Sigmoid colon (tissue), 7 donors: ENCODE measurements around the gene OXCT1. TPM values are rescaled to one million over a fixed set of nuclear protein-coding genes. Genes with fewer than 3 reads are reported as not detected.

Experiments
- DNase-seq: peaks from one replicate; pipeline ENCODE4 v3.0.0-alpha.2; 2019
- H3K27ac ChIP-seq, 4 donors: fragments of 200-600 bp; sonication (generic); one replicate each; pipeline ENCODE4 v1.5.1; 2016 to 2019; ENCODE audit warnings: mild to moderate bottlenecking in 1 of 4
- H3K27me3 ChIP-seq, 3 donors: fragments of 200-600 bp; sonication (generic); one replicate each; pipeline ENCODE4 v1.5.1; 2019; ENCODE audit warnings: mild to moderate bottlenecking in 1 of 3
- H3K36me3 ChIP-seq, 4 donors: fragments of 200-600 bp; sonication (generic); one replicate each; pipeline ENCODE4 v1.5.1; 2016 to 2019
- H3K4me1 ChIP-seq, 4 donors: fragments of 200-600 bp; sonication (generic); one replicate each; pipeline ENCODE4 v1.5.1; 2017 to 2019
- H3K4me3 ChIP-seq, 4 donors: fragments of 200-600 bp; sonication (generic); one replicate each; pipeline ENCODE4 v1.5.1; 2017 to 2019; ENCODE audit warnings: mild to moderate bottlenecking in 2 of 4, moderate library complexity in 1 of 4
- H3K9me3 ChIP-seq, 4 donors: fragments of 200-600 bp in 3 of 4; sonication (generic) in 3 of 4; one replicate each; pipeline versions ENCODE4 v1.5.1 to v1.6.1; 2013 to 2019
- EP300 ChIP-seq, 4 donors: sonication (generic); formaldehyde crosslinking; IDR thresholded peaks; one replicate each; pipeline ENCODE4 v1.6.1; 2017; ENCODE audit warnings: antibody characterized with exemption in 4 of 4
- POLR2A ChIP-seq, 2 donors: fragments of 450-650 bp; IDR thresholded peaks; one replicate each; pipeline ENCODE4 v1.6.1; 2016; ENCODE audit warnings: antibody characterized with exemption in 2 of 2, mild to moderate bottlenecking in 2 of 2, moderate library complexity in 2 of 2
- POLR2AphosphoS5 ChIP-seq, 4 donors: sonication (generic); formaldehyde crosslinking; IDR thresholded peaks; one replicate each; pipeline ENCODE4 v1.6.1; 2017; ENCODE audit warnings: antibody characterized with exemption in 4 of 4
- WGBS, 2 donors: extraction: QIAGEN DNeasy Blood & Tissue Kit; methylation state at CpG; one replicate each; pipeline ENCODE4 v1.1.7; 2013; 5-methylcytosine and 5-hydroxymethylcytosine counted together
- intact Hi-C: fragments of 100-400 bp; cut with DNase I; formaldehyde crosslinking; loops from one replicate; pipeline ENCODE4 v1.15.1; 2023
- polyA plus RNA-seq, 3 donors: library from polyadenylated mRNA; stranded (reverse); fragments of 200-250 nt; gene quantifications; one replicate each; pipeline ENCODE4 v1.2.3, GENCODE V29; 2013
- total RNA-seq, 4 donors: library from RNA; depleted of rRNA; stranded (reverse); fragments of >200 nt; gene quantifications; one replicate each; pipeline ENCODE4 v1.1.0, GENCODE V29; 2016
- TF ChIP-seq, protein P1 (sequence below), 4 experiments: fragments of 450-650 bp in 3 of 4; fragments of 200-600 bp in 1 of 4; IDR thresholded peaks; one replicate each; pipeline ENCODE4 v1.5.1; 2016 to 2019; ENCODE audit warnings: antibody characterized with exemption in 4 of 4, mild to moderate bottlenecking in 3 of 4, moderate library complexity in 2 of 4
- donor health status: healthy with polysubstance abuse.
- donor health status: Bipolar disorder and iron deficiency.
- donor health status: healthy.

OXCT1 gene
- total and polyA plus RNA-seq, 7 donors = 6.6 to 35.0 (median 26.1) TPM

DNA sequence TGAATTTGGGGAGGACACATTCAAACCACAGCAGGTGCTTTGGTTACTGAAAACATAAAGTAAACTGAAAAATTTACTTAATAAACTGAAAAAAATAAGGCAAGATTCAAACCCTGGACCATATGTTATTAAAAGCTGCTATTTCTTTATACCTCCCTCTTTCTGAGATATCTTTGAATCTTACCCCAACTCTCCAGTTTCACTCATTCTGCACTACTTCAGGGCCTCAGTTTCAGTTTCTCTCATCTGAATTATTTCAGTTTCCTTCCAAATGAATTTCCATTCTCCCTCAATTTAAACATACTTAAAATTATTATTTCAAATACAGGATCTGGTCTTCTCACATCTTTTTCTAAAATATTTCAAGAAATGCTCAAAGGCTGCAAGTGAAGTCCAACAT is 4.9 kb upstream of the OXCT1 start:
- TF ChIP-seq POLR2AphosphoS5 (IDR thresholded peaks at IDR 0.05) = no peak
- TF ChIP-seq POLR2A (IDR thresholded peaks at IDR 0.05) = no peak
- TF ChIP-seq EP300 (IDR thresholded peaks at IDR 0.05) = no peak
- TF ChIP-seq, protein P1, sequence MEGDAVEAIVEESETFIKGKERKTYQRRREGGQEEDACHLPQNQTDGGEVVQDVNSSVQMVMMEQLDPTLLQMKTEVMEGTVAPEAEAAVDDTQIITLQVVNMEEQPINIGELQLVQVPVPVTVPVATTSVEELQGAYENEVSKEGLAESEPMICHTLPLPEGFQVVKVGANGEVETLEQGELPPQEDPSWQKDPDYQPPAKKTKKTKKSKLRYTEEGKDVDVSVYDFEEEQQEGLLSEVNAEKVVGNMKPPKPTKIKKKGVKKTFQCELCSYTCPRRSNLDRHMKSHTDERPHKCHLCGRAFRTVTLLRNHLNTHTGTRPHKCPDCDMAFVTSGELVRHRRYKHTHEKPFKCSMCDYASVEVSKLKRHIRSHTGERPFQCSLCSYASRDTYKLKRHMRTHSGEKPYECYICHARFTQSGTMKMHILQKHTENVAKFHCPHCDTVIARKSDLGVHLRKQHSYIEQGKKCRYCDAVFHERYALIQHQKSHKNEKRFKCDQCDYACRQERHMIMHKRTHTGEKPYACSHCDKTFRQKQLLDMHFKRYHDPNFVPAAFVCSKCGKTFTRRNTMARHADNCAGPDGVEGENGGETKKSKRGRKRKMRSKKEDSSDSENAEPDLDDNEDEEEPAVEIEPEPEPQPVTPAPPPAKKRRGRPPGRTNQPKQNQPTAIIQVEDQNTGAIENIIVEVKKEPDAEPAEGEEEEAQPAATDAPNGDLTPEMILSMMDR (IDR thresholded peaks at IDR 0.05) = no peak
- no peaks in the 10 kb centered on the region for H3K36me3 ChIP-seq
- peaks cover 0 to 16% (median 7%) of the 10 kb centered on the region in 4 donors for H3K4me1 ChIP-seq
- no peaks in the 10 kb centered on the region for H3K27me3 ChIP-seq
- H3K4me3 ChIP-seq = no peak overlapping the region
- intact Hi-C loops = no loop called here
- no peaks in the 10 kb centered on the region for H3K9me3 ChIP-seq
- no peak for DNase-seq
- no peak overlapping the region for H3K27ac ChIP-seq

DNA sequence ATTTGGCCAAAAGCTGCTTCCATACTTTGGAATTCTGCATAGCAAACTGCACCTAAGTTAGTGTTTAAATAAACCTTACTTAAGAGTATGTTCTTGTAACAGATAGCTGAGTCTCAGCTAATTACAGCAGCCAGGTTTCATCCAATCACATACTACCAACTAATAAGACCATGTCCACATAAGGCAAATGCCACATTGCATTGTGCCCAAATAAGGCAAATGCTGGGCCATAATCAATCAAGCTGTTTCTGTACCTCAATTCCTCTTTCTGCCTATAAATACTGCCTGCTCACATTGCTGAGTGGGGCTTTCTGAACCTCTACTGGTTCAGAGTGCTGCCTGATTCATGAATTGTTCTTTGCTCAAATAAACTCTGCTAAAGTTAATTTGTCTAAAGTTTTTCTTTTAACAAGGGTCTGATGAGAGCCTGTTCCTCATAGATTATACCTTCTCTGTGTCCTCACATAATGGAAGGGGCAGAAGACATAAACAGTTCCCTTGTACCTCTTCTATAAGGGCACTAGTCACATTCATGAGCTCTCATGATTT is 4.4 kb upstream of the OXCT1 start:
- Histone ChIP-seq H3K36me3 (no peaks in the 10 kb centered on the region), H3K27me3 (no peaks in the 10 kb centered on the region), H3K27ac (no peak overlapping the region), H3K4me3 (no peak overlapping the region), H3K4me1 (peaks cover 0 to 16% (median 8%) of the 10 kb centered on the region in 4 donors), H3K9me3 (no peaks in the 10 kb centered on the region)
- DNase-seq = no peak
- intact Hi-C loops = no loop called here
- TF ChIP-seq POLR2AphosphoS5 (IDR thresholded peaks at IDR 0.05) (no peak), POLR2A (IDR thresholded peaks at IDR 0.05) (no peak), EP300 (IDR thresholded peaks at IDR 0.05) (no peak)
- TF ChIP-seq, protein P1 (IDR thresholded peaks at IDR 0.05) = no peak

DNA sequence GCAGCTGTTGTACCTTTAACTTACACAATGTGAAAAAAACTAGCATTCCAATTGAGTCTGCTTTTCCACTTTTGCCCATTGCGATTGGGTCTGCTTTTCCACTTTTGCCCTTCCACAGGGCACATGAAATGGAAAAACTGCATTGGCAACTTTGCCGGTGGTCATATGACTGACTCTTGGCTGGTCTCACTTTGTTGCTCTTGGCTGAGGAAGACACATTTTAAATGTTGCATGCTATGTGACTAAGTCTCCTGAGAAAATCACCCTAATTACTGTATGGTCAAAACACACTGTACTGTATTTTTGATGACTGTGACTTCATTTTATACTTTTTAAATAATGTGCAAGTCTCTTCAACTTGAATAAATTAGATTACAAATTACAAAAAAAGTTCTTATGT is 1.6 kb upstream of the OXCT1 start:
- Histone ChIP-seq H3K27me3 (no peaks in the 10 kb centered on the region), H3K4me1 (peaks cover 0 to 33% (median 19%) of the 10 kb centered on the region in 4 donors), H3K9me3 (no peaks in the 10 kb centered on the region), H3K4me3 (no peak overlapping the region), H3K36me3 (peaks cover 0 to under 1% (median 0%) of the 10 kb centered on the region in 4 donors), H3K27ac (peak overlapping the region in 2 of 4 donors; percentile 28 to 93)
- DNase-seq = no peak
- TF ChIP-seq POLR2AphosphoS5 (IDR thresholded peaks at IDR 0.05) (peak in 1 of 4 donors; percentile 35), EP300 (IDR thresholded peaks at IDR 0.05) (no peak)
- 85 to 88% methylated on average over 2 of the region's 2 CpGs for WGBS, 2 donors
- intact Hi-C loops = loop anchor here (2.0 kb wide), 1 partner anchor 53 kb away; the partner anchor contains the start of gene FBXO4

DNA sequence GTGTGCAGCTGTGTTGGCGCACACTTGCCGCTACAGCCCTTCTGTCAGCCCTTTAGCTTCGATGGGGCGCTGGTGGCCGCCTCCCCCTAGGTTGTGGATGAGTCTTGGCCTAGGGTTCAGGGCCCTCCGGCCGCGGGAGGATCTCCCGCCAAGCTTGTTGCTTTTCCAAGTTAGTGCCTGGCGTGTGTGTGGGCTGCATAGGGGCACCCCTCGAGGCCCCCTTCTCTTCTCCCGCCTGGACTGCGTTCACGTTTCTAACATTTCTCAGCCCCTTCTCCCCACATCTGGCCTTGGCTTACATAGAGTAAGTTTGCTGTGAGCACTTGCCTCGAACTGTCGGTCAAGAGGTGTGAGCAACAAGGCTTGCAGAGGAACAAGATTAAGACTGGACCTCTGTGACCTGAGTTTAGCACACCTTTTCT is 413 bp upstream of the OXCT1 start:
- TF ChIP-seq EP300 (IDR thresholded peaks at IDR 0.05) = no peak
- TF ChIP-seq, protein P1 (IDR thresholded peaks at IDR 0.05) = peak in 1 of 4 experiments; percentile 18
- DNase-seq = no peak
- peak overlapping the region; percentile 65 to 83 (median 80) for H3K4me3 ChIP-seq
- WGBS, 2 donors = 6 to 10% methylated on average over 16 of the region's 16 CpGs
- H3K36me3 ChIP-seq = peaks cover 0 to 5% (median 0%) of the 10 kb centered on the region in 4 donors
- intact Hi-C loops = loop anchor here (2.0 kb wide), 1 partner anchor 54 kb away; the partner anchor contains the start of gene FBXO4
- peaks cover 0 to 33% (median 20%) of the 10 kb centered on the region in 4 donors for H3K4me1 ChIP-seq
- H3K9me3 ChIP-seq = no peaks in the 10 kb centered on the region
- peak overlapping the region; percentile 93 to 98 (median 94) for H3K27ac ChIP-seq
- no peaks in the 10 kb centered on the region for H3K27me3 ChIP-seq

DNA sequence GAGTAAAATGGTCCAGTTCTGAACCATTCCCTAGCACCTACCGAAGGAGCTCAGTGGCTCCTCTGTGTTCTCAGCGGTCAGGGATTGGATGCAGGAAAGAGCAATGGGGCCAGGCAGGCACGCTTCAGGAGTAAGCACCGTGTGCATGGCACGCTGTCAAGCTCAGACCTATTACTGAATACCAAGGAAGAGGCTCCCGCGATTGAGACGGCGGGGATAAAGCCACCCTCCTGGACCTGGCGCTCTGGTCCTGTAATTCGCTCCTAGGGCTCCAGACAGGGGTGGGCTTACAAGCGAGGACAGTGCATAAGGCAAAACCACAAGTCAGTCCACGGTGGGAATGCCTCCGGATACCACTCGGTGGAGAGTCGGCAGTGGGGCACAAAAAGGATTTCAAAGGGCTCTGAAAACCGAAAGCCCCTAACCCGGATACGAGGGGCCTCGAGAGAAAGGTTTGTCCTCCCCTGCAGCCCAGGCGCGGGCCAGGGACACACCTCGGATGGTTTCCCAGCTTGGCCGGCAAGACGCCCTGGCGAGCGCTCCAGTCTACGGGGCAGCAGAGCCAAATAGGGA is 988 bp downstream of the OXCT1 start:
- peak overlapping the region; percentile 65 to 83 (median 80) for H3K4me3 ChIP-seq
- peaks cover 0 to 5% (median 0%) of the 10 kb centered on the region in 4 donors for H3K36me3 ChIP-seq
- H3K4me1 ChIP-seq = peaks cover 0 to 38% (median 20%) of the 10 kb centered on the region in 4 donors
- H3K27me3 ChIP-seq = no peaks in the 10 kb centered on the region
- H3K9me3 ChIP-seq = no peaks in the 10 kb centered on the region
- no peak for TF ChIP-seq POLR2A (IDR thresholded peaks at IDR 0.05)
- 21 to 26% methylated on average over 28 of the region's 28 CpGs for WGBS, 2 donors
- peak overlapping the region; percentile 93 to 98 (median 94) for H3K27ac ChIP-seq
- intact Hi-C loops = loop anchor here (1.0 kb wide), 1 partner anchor 35 kb away; the partner anchor contains the start of gene RIMOC1
- peak; percentile 91 for DNase-seq
